Measurements from ENCODE around the gene DNAAF2. TPM values are rescaled to one million over a fixed set of nuclear protein-coding genes. Genes with fewer than 3 reads are reported as not detected.

Gene DNAAF2
- total and polyA plus RNA-seq, 4 donors, result 4.4 to 12.3 (median 9.9) TPM

DNA sequence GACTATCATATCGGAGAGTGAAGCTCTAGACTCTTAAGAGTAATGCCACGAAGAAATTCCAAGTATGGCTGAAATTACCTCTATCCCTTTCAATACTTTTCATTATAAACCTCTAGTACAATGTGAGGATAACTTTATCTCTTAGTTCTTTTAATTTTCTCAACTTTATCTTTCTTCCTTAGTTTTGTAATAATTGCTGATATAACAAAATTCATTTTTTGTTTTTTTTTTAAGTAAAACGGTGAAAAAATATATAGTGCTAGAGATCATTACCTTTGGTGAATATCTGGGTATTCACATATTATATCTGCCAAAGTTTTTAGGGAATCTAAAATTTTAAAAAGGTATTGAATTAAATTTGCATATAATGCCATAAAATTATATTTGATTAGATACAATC lies 19.5 kb upstream of the DNAAF2 start:
- 97 to 99% methylated on average over 3 of the region's 3 CpGs for WGBS, 2 donors
- DNase-seq (no peak), ATAC-seq (ENCODE audit: insufficient read depth, low FRiP score) (no peak)
- Histone ChIP-seq H3K27me3 (ENCODE audit: control insufficient read depth in 3 of 3, insufficient read depth in 3 of 3, low read length in 2 of 3) (no peaks in the 10 kb centered on the region), H3K4me1 (ENCODE audit: control insufficient read depth in 5 of 5, insufficient read depth in 5 of 5, low read length in 5 of 5) (no peaks in the 10 kb centered on the region), H3K9me3 (ENCODE audit: control insufficient read depth in 4 of 4, insufficient read depth in 3 of 4, low read length in 3 of 4) (no peaks in the 10 kb centered on the region), H3K36me3 (ENCODE audit: control insufficient read depth in 4 of 4, insufficient read depth in 4 of 4, low read length in 4 of 4) (peaks cover 0 to 16% (median 1%) of the 10 kb centered on the region in 4 donors), H3K4me3 (no peak overlapping the region), H3K27ac (ENCODE audit: low read depth in 1 of 2, low read length in 1 of 2) (no peak overlapping the region), H3K9ac (ENCODE audit: insufficient read depth in 1 of 2, low read length in 2 of 2) (no peak overlapping the region)
- TF ChIP-seq, protein P1, sequence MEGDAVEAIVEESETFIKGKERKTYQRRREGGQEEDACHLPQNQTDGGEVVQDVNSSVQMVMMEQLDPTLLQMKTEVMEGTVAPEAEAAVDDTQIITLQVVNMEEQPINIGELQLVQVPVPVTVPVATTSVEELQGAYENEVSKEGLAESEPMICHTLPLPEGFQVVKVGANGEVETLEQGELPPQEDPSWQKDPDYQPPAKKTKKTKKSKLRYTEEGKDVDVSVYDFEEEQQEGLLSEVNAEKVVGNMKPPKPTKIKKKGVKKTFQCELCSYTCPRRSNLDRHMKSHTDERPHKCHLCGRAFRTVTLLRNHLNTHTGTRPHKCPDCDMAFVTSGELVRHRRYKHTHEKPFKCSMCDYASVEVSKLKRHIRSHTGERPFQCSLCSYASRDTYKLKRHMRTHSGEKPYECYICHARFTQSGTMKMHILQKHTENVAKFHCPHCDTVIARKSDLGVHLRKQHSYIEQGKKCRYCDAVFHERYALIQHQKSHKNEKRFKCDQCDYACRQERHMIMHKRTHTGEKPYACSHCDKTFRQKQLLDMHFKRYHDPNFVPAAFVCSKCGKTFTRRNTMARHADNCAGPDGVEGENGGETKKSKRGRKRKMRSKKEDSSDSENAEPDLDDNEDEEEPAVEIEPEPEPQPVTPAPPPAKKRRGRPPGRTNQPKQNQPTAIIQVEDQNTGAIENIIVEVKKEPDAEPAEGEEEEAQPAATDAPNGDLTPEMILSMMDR (IDR thresholded peaks at IDR 0.05; ENCODE audit: control extremely low read depth, extremely low read depth), result no peak

DNA sequence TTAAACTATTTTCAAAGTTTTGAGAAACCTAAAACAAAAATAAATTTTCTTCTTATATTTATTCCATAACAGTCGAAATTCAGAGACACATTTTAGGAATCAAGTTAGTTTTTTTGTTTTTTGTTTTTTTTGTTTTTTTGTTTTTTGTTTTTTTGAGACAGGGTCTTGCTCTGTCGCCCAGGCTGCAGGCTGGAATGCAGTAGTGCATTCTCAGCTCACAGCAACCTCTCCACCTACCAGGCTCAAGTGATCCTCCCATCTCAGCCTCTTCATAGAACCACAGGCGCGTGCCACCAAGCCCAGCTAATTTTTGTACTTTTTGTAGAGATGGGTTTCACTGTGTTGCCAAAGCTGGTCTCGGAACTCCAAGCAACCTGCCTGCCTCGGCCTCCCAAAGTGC lies 18.5 kb upstream of the DNAAF2 start:
- no peak for ATAC-seq (ENCODE audit: insufficient read depth, low FRiP score)
- Histone ChIP-seq H3K9ac (ENCODE audit: insufficient read depth in 1 of 2, low read length in 2 of 2) (no peak overlapping the region), H3K4me1 (ENCODE audit: control insufficient read depth in 5 of 5, insufficient read depth in 5 of 5, low read length in 5 of 5) (no peaks in the 10 kb centered on the region), H3K9me3 (ENCODE audit: control insufficient read depth in 4 of 4, insufficient read depth in 3 of 4, low read length in 3 of 4) (no peaks in the 10 kb centered on the region), H3K27me3 (ENCODE audit: control insufficient read depth in 3 of 3, insufficient read depth in 3 of 3, low read length in 2 of 3) (no peaks in the 10 kb centered on the region), H3K36me3 (ENCODE audit: control insufficient read depth in 4 of 4, insufficient read depth in 4 of 4, low read length in 4 of 4) (peaks cover 0 to 15% (median 1%) of the 10 kb centered on the region in 4 donors), H3K27ac (ENCODE audit: low read depth in 1 of 2, low read length in 1 of 2) (no peak overlapping the region), H3K4me3 (no peak overlapping the region)
- DNase-seq, result no peak
- TF ChIP-seq, protein P1 (IDR thresholded peaks at IDR 0.05; ENCODE audit: control extremely low read depth, extremely low read depth), result no peak
- WGBS, 2 donors, result 97 to 98% methylated on average over 6 of the region's 6 CpGs

DNA sequence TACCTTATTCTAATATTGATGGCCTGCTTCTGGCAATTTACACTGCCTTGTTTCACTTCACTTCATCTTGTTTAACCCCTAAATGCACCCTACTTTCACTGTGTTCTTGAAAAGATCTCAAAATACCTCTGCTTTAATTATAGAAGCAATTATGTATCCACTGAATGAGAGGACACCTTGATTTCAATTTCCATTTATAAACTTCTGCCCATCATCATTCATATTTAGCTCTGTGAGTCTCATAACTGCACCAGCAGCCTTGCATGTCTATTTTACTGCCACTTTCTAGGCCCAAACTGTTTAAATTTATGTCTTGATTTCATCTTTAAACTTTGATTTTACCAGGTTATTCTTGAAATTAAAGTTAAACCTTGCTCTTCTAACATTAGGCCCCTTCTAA lies 7.1 kb upstream of the DNAAF2 start:
- H3K27ac ChIP-seq (ENCODE audit: low read depth in 1 of 2, low read length in 1 of 2), result peak overlapping the region in 1 of 2 donors; percentile 70
- H3K9ac ChIP-seq (ENCODE audit: insufficient read depth in 1 of 2, low read length in 2 of 2), result no peak overlapping the region

More for the DNA sequence above, 7.1 kb upstream of the DNAAF2 start:
- Histone ChIP-seq H3K4me1 (ENCODE audit: control insufficient read depth in 5 of 5, insufficient read depth in 5 of 5, low read length in 5 of 5) (peaks cover 0 to 5% (median 0%) of the 10 kb centered on the region in 5 donors), H3K9me3 (ENCODE audit: control insufficient read depth in 4 of 4, insufficient read depth in 3 of 4, low read length in 3 of 4) (no peaks in the 10 kb centered on the region), H3K36me3 (ENCODE audit: control insufficient read depth in 4 of 4, insufficient read depth in 4 of 4, low read length in 4 of 4) (peaks cover 0 to 9% (median 5%) of the 10 kb centered on the region in 4 donors), H3K27me3 (ENCODE audit: control insufficient read depth in 3 of 3, insufficient read depth in 3 of 3, low read length in 2 of 3) (no peaks in the 10 kb centered on the region), H3K4me3 (no peak overlapping the region)
- DNase-seq, result no peak
- ATAC-seq (ENCODE audit: insufficient read depth, low FRiP score), result no peak
- TF ChIP-seq, protein P1 (IDR thresholded peaks at IDR 0.05; ENCODE audit: control extremely low read depth, extremely low read depth), result no peak

Data from lung (tissue), 12 donors.